PFSK-1 (cell line): ENCODE data around the gene DOC2B.

ENCODE experiments used
- FOXP2 ChIP-seq: optimal IDR thresholded peaks from 2 replicates; pipeline ENCODE3; 2011; ENCODE audit warnings: borderline replicate concordance, control low read depth, inconsistent platforms; ENCODE audit not compliant: insufficient read depth; ENCODE audit errors: extremely low read length, extremely low read depth
- POLR2AphosphoS5 ChIP-seq: IDR thresholded peaks from 2 replicates; pipeline ENCODE4 v1.6.1; 2012; ENCODE audit warnings: low read depth, mild to moderate bottlenecking, control low read depth, low read length, moderate library complexity
- REST ChIP-seq, 2 experiments: IDR thresholded peaks; 2 replicates each; pipeline versions ENCODE4 v1.6.1 to v1.8.0; 2011 to 2012; ENCODE audit warnings: low read depth in 2 of 2, low read length in 2 of 2, control low read depth in 1 of 2, inconsistent platforms in 1 of 2, mild to moderate bottlenecking in 1 of 2, moderate library complexity in 1 of 2; ENCODE audit not compliant: insufficient read depth in 1 of 2
- SIN3A ChIP-seq: IDR thresholded peaks from 2 replicates; pipeline ENCODE4 v1.6.1; 2012; ENCODE audit warnings: mild to moderate bottlenecking, low read length, moderate library complexity, borderline replicate concordance; ENCODE audit not compliant: insufficient read depth
- TAF1 ChIP-seq: IDR thresholded peaks from 2 replicates; pipeline ENCODE4 v1.6.1; 2012; ENCODE audit warnings: low read length, control low read depth, borderline replicate concordance; ENCODE audit not compliant: insufficient read depth

Gene DOC2B

GRCh38 chr17:182050-182751, 751 bp upstream of the DOC2B start:
- TF ChIP-seq POLR2AphosphoS5 (no peak), TAF1 (no peak), REST (IDR thresholded peaks at IDR 0.05; ENCODE audit: insufficient read depth in 1 of 2, low read depth in 2 of 2, low read length in 2 of 2) (no peak), SIN3A (no peak), FOXP2 (no peak)

- TF ChIP-seq TAF1 (no peak), FOXP2 (no peak), SIN3A (no peak), POLR2AphosphoS5 (no peak), REST (IDR thresholded peaks at IDR 0.05; ENCODE audit: insufficient read depth in 1 of 2, low read depth in 2 of 2, low read length in 2 of 2) (no peak)
Measured at GRCh38 chr17:180381-181244, 837 bp downstream of the DOC2B start.

GRCh38 chr17:179781-180380, 1.6 kb downstream of the DOC2B start:
- no peak for TF ChIP-seq TAF1
- TF ChIP-seq POLR2AphosphoS5, result no peak
- no peak for TF ChIP-seq REST (IDR thresholded peaks at IDR 0.05; ENCODE audit: insufficient read depth in 1 of 2, low read depth in 2 of 2, low read length in 2 of 2)

- TF ChIP-seq TAF1 (no peak), POLR2AphosphoS5 (no peak), REST (IDR thresholded peaks at IDR 0.05; ENCODE audit: insufficient read depth in 1 of 2, low read depth in 2 of 2, low read length in 2 of 2) (no peak), SIN3A (no peak), FOXP2 (no peak)
Measured at GRCh38 chr17:179066-179432, 2.4 kb downstream of the DOC2B start.
